Measurements from ENCODE around the gene YIPF7.

Gene YIPF7

GRCh38 chr4:44616621-44617020, 34.8 kb downstream of the YIPF7 start:
- DNase-seq: no peak

GRCh38 chr4:44583393-44583792, 68.0 kb downstream of the YIPF7 start:
- DNase-seq: no peak

GRCh38 chr4:44580231-44580630, 71.2 kb downstream of the YIPF7 start:
- no peak for DNase-seq

- no peak for DNase-seq
Observed at GRCh38 chr4:44578954-44579353, 72.5 kb downstream of the YIPF7 start.

Data from activated CD8-positive, alpha-beta memory T cell treated with anti-CD3 and anti-CD28 coated beads, Interleukin-2, amount 50 U/mL, for 4 hours (primary cell).